Omental fat pad (tissue), 4 donors: ENCODE measurements around the gene MYF6. TPM values are rescaled to one million over a fixed set of nuclear protein-coding genes. Genes with fewer than 3 reads are reported as not detected.

ENCODE experiments used
- ATAC-seq: fragments of 150-250 bp; one replicate; pipeline ENCODE4 v1.9.1; 2016; ENCODE audit warnings: mild to moderate bottlenecking, moderate library complexity; ENCODE audit not compliant: low FRiP score
- DNase-seq: peaks from one replicate; pipeline ENCODE4 v3.0.0-alpha.2; 2019; ENCODE audit warnings: low spot score
- total RNA-seq, 4 donors: library from RNA; depleted of rRNA; stranded (reverse); fragments of >200 nt; gene quantifications; one replicate each; pipeline ENCODE4 v1.1.0, GENCODE V29; 2016
- TF ChIP-seq, protein P1 (sequence below), 3 donors: fragments of 450-650 bp; IDR thresholded peaks; one replicate each; pipeline ENCODE4 v1.5.1; 2016 to 2017; ENCODE audit warnings: antibody characterized with exemption in 3 of 3, mild to moderate bottlenecking in 3 of 3, moderate library complexity in 2 of 3

Gene MYF6
- total RNA-seq, 4 donors from 2014 or later, result 0.37 to 0.44 TPM; not detected in 2

GRCh38 chr12:80711866-80712265 is 4.4 kb downstream of the MYF6 start:
- DNase-seq (no peak), ATAC-seq (no peak)
- TF ChIP-seq, protein P1, sequence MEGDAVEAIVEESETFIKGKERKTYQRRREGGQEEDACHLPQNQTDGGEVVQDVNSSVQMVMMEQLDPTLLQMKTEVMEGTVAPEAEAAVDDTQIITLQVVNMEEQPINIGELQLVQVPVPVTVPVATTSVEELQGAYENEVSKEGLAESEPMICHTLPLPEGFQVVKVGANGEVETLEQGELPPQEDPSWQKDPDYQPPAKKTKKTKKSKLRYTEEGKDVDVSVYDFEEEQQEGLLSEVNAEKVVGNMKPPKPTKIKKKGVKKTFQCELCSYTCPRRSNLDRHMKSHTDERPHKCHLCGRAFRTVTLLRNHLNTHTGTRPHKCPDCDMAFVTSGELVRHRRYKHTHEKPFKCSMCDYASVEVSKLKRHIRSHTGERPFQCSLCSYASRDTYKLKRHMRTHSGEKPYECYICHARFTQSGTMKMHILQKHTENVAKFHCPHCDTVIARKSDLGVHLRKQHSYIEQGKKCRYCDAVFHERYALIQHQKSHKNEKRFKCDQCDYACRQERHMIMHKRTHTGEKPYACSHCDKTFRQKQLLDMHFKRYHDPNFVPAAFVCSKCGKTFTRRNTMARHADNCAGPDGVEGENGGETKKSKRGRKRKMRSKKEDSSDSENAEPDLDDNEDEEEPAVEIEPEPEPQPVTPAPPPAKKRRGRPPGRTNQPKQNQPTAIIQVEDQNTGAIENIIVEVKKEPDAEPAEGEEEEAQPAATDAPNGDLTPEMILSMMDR (IDR thresholded peaks at IDR 0.05), result no peak

GRCh38 chr12:80712866-80713265 is 5.4 kb downstream of the MYF6 start:
- ATAC-seq (no peak), DNase-seq (no peak)
- TF ChIP-seq, protein P1 (IDR thresholded peaks at IDR 0.05), result no peak

DNA sequence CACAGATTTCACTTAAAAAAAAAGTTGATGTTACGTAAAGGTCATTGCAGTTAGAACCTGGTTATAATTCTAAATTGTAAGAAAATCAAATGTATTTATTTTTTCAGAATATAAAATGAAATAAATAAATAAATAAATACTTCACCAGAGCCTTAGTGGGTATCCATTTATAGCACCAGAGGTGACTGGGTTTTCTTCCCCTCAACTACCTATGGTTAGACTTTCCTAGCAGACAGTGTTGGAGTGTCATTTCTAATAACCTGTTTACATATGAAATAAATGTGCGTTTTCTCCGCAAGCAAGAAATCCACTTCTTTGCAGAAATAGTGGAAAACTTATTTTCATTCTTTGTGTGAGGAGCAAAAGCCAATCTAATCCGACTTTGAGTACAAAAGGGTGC is 6.0 kb downstream of the MYF6 start:
- DNase-seq, result no peak
- ATAC-seq, result no peak
- TF ChIP-seq, protein P1 (IDR thresholded peaks at IDR 0.05), result no peak

DNA sequence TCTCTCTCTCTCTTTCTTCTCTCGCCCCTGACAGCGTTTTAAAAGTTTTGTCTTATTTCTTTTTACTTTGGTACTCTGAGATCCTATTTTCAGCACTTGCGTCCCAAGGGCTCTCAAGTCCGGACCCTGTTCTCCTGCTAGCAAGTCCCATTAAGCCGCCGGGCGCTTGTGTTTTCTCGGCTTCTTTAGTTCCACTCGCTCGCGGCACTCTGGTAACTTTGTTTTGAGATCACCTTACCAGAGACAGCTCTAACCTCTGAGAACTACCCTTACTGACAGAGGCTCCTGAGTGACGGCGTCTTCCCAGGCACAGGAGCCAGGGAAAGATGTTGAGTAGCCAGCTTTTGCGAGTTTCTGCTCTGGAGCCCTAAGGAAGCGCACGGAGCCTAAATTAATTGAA is 6.6 kb downstream of the MYF6 start:
- no peak for ATAC-seq
- no peak for DNase-seq
- TF ChIP-seq, protein P1 (IDR thresholded peaks at IDR 0.05), result no peak

DNA sequence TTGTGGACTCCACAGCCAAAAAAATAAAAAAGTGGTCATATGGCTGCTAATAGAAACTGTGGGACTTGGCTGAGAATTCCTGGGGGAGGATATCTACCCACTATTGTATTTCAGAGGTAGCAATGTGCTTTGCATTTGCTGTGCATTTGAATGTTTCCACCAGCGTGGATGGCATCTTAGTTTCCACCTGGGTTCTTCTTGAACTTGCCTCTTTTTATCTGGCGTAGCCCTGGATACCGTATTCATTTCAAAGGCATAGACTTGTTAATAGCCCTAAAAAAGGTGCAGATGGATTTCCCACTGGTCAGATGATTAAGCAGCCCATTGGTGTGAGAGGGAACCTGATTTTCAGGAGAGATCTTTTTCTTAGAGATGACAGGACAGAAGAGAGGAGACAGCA is 7.4 kb downstream of the MYF6 start:
- TF ChIP-seq, protein P1 (IDR thresholded peaks at IDR 0.05), result no peak
- no peak for ATAC-seq
- DNase-seq, result no peak

DNA sequence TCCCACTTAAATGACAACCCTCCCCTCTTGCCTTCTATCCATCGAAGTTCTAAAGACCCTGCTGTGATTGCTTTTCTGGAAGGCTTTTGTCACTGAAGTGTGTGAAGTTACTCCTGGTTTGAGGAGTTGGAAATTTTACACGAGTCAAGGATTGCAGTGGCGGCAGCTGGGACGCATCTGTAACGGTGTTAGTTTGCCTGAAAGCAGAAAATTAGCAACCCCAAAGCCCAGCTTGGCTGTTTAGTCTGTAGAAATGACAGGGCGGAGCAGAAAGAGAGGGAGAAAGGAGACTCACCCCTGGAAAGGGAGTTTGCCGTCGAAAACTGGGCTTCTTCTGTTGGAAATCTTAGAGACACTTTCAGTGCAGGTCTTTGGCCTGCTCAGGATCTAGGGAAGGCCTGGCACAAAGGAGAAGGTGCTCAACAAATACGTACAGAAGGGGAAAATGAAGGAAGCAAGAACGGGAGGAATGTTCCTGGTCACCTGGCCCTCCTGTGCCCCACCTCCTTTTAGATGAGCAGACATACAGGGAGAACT is 8.3 kb downstream of the MYF6 start:
- DNase-seq (no peak), ATAC-seq (no peak)
- TF ChIP-seq, protein P1 (IDR thresholded peaks at IDR 0.05), result no peak

DNA sequence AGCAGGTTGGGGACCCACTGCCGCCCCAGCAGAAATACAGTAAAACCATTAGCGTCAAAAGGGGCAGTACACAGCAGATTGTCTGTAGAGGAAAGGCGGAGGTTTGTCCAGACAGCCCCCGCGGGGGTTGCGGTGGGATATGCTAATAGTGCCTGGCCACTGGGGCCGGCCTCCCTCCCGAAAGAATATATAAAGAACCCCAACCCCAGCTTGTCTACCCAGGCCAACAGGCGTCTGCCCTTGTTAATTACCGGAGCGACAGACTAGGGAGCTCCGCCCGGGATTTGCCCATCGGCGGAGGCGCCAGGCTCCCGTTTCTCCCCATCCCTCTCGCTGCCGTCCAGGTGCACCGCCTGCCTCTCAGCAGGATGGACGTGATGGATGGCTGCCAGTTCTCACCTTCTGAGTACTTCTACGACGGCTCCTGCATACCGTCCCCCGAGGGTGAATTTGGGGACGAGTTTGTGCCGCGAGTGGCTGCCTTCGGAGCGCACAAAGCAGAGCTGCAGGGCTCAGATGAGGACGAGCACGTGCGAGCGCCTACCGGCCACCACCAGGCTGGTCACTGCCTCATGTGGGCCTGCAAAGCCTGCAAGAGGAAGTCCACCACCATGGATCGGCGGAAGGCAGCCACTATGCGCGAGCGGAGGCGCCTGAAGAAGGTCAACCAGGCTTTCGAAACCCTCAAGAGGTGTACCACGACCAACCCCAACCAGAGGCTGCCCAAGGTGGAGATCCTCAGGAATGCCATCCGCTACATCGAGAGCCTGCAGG is 9.4 kb downstream of the MYF6 start, which contains the start of gene MYF5:
Gene MYF5 (plus strand): TSS at position 217 of the 774 bp plus-strand sequence. CDS start 152 bp downstream, at position 369.
- no peak for ATAC-seq
- DNase-seq, result no peak
- TF ChIP-seq, protein P1 (IDR thresholded peaks at IDR 0.05), result no peak
